Measurements from ENCODE around the gene ACAT2.
"Not testable (repeated sequence)": the region's sequence is repeated elsewhere in the genome, so short reads cannot be mapped to it uniquely, and the experiment has no call there.

The ACAT2 gene

DNA sequence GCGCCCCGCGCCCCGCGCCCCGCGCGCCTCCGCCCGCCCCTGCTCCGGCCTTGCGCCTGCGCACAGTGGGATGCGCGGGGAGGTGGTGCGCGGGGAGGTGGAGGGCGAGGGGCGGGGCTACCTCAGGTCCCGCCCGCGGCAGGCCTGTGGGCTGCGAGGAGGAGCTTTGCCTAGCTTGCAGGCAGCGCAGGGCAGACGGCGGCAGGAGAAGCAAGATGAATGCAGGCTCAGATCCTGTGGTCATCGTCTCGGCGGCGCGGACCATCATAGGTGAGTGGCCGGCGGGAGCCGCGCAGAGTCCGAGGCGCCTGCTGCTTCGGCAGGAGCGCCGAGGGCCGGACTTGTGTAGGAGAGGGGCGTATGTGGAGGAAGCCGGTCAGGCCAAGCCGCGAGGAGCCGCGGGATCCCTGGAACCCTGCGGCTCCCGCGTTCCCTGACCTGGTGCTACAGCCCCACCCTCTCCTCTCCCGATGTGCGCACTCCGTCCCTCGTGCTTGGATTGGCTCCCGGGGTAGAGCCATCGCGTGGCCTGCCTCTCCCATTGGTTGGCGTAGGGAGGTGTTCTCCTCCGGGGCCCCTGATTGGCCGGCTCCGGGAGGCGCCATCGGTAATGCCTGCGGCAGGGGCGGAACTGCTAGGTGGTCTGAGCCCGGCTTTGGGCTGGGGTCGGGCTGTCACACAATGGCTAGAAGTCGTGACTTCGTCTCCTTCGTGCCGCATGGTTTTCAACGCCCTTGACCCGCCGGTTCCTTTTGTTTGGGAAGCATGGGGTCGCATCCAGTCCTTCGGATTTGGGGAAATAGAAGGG lies at the start of gene ACAT2:
TSS of gene ACAT2 (plus strand) at position 173 of the 808 bp plus-strand sequence. CDS start at position 216, 43 bp downstream.
- peak; percentile 87 to 91 for DNase-seq

DNA sequence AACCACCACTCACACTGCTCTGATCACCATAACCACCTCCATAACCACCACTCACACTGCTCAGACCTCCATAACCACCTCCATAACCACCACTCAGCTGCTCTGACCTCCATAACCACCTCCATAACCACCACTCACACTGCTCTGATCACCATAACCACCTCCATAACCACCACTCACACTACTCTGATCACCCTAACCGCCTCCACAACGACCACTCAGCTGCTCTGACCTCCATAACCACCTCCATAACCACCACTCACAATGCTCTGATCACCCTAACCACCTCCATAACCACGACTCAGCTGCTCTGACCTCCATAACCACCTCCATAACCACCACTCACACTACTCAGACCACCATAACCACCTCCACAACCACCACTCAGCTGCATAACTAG lies 49.5 kb upstream of the ACAT2 start:
- DNase-seq = not testable (repeated sequence)

DNA sequence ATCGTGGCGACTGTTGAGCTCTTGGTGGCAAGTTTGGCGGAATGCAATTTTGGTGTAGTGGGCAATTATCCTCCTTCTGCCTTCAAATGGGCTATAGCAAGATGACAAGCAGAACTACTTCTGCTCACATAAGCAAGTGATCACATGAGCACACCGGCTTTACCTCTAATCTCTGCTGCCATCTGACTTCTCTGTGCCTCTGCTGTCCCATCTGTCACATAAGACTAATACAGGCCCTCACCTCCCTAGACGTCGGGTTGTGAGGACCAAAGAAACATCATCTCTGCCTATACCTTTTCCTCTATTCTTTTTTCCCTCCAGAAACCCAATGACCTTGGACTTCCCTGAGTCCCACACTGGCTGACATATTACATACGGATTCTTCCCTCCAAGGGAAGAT lies 47.9 kb upstream of the ACAT2 start:
- no peak for DNase-seq

DNA sequence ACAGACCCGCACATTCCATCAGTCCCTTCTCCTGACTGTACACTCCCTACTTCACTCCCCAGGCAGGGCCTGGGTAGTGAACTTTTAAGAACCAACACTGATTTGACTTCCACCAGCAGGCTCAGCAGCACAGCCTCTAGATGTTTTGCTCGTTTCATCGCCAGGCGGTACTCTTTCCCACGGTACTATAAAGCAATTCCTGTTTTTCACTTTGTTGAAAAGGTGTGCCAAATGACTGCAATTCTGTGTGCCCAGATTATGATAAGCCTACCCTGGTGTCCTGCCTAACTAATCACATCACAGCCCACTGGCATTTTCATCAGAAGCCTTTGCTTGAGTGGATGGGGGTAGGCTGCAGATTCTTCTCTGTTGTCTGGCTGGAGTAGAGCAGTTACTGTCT lies 47.4 kb upstream of the ACAT2 start:
- DNase-seq = no peak

DNA sequence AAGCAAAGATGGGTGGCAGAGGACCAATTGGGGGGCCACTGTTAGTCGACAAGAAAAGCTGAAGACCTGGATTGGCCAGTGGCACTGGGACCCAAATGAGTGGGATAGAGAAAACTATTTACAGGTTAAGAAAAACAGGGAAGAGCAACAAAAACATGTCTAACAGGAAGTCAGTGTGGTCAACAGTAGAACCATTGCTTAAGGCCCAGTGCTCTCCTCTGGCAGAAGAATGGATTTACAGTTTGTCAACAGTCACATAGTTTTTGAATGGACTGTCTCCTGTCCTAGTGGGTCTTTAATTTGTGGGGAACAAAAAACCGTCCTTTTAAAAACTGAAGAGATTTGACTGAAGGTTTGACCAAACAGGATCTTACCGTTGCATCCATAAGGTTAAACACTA lies 46.7 kb upstream of the ACAT2 start:
- no peak for DNase-seq

DNA sequence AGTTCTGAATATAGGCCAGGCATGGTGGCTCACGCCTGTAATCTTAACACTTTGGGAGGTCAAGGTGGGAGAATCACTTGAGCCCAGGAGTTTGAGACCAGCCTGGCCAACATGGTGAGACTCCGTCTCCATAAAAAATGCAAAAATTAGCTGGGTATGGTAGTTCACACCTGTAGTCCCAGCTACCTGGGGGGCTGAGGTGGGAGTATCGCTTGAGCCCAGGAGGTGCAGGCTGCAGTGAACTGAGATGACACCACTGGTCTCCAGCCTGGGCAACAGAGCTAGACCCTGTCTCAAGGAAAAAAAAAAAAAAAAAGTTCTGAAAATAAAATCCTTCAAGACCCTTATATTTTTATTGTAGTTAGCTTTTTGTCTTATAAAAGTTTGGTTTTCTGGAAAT lies 46.2 kb upstream of the ACAT2 start:
- DNase-seq = no peak

DNA sequence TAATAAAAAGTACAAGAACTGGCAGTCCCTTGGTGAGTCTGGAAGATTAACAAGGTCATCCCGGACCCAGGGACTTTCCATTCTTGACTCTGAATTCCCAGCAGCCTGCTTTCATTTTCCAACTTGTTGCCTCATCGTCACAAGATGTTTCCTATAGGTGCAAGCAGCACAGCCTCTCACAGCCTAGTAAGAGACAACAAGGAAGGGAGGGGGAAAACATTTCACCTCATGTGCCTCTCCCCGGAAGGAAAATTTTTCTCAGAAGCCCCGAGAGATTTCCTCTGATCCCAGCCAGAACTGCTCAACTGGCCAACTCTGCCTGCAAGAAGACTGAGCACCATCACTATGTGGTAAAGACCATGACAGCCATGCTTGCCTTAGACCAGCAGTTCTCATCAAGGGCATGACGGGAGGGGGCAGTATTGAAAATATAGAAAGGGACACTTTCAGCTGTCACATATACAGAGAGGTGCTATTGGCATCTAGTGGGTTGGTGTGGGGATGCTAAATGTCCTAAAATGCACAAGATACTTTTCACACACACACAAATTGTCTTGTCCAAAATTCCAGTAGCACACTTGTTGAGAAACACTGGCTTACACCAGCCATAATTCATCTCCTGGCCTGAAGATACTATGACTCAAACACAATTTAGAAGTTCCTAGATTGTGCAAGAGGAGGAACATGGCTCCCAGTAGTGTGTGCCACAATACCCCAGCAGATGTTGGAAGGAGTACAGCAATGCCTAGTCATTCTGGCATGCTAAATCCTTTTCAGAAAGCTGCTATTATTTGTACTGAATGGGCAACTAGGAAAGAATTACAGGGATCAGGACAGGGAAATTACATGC lies 45.4 kb upstream of the ACAT2 start:
- no peak for DNase-seq

DNA sequence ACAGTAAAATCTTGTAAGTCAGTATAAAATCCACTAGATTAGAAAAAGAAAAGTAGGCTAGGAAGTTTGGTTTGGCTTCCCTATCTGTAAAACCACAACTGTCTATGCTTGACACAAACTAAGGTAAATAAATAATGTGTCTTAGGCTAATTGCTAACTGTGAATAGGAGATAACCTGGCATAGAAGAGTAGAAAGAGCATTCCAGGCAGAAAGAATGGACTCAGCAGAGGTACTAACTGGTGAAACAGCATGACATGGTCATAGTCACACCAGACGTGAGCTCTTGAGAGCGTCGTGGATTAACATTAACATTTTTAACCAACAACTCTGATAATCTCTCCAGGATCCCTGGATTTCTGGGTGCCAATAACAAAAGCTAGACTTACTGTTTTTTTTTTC lies 43.2 kb upstream of the ACAT2 start:
- no peak for DNase-seq

DNA sequence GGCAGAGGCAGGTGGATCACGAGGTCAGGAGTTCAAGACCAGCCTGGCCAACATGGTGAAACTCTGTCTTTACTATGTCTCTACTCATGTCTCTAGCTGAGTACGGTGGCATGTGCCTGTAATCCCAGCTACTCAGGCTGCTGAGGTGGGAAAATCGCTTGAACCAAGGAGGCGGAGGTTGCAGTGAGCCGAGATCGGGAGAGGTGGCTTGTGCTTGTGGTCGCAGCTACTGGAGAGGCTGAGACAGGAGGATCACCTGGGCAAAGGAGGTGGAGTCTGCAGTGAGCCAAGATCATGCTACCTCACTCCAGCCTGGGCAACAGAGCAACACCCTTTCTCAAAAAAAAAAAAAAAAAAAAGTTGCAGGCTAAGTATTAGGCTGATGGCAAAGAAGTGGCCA lies 42.6 kb upstream of the ACAT2 start:
- DNase-seq = no peak

DNA sequence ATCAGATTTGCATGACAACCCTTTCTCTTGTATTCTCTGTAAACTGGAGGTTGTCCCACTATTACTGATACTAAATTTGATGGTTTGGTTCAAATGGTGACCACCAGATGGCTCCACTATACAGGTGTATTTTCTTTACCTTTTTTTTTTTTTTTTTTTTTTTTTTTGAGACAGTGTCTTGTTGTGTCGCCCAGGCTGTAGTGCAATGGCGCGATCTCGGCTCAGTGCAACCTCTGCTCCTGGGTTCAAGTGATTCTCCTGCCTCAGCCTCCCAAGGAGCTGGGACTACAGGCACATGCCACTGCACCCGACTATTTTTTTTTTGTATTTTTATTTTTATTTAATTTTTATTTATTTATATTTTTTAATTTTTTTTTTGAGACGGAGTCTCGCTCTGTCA lies 41.1 kb upstream of the ACAT2 start:
- peak in 1 of 2 experiments; percentile 45 for DNase-seq

DNA sequence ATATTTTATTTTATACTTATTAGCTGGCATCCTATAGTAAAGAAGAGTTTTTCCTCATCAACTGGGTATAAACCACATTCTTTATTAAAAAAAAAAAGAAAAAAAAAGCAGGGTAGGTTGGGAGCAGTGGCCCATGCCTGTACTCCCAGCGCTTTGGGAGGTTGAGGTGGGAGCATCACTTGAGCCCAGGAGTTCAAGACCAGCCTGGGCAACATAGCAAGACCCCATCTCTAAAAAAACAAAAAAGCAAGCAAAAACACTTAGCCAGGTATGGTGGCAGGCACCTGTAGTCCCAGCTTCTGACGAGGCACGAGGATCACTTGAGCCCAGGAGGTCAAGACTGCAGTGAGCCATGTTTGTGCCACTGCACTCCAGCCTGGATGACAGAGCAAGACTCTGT lies 39.9 kb upstream of the ACAT2 start:
- DNase-seq = not testable (repeated sequence)

DNA sequence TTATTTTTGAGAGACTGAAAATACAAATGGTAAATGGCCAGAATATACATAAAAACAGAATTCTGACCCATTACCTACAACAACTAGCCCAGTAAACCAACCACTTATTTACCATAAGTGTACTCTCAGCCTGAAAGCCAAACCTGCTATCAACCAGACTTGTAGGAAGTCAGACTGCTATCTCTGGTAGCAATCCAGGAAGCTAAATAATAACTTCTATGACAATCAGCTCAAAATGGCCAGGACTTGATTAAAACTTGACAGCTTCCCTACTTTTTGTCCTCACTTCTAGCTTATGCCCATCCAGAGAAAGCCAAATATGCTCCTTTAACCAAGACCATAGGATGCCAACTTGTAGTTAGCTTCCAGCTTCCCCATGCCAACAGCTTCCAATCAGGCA lies 39.2 kb upstream of the ACAT2 start:
- DNase-seq = no peak

DNA sequence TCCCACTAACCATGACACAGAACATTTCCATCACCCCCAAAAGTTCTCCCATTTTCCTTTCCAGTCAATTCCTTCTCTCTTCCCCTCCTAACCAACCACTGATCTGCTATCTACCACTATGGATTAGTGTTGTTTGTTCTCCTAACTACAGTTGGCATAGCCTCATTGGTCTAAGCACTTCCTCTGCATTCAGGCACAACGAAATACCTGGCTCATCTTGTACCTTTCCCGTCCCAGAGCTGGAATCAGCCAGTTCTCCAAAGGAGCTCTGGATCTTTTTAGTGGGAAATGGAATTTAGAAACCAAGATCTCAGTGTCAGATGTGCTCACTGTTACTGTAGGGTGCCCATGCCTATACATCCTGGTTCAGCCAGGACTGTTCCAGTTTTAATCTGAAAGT lies 38.6 kb upstream of the ACAT2 start:
- no peak for DNase-seq

DNA sequence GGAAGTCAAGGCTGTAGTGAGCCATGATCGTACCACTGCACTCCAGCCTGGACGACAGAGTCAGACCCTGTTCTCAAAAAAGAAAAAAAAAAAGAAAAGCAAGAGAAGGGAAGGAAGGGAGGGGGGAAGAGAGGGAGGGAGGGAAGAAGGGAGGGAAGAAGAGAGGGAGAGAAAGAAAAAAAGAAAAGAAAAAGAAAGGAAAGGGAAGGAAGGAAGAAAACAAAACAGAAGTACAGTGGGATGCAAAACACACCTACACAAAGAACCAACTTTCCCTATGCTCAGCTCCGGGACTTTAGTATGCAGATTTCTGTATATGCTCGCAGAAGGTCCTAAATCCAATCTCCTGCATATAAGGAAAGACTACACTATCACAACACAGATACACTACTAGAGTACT lies 37.1 kb upstream of the ACAT2 start:
- DNase-seq = no peak

DNA sequence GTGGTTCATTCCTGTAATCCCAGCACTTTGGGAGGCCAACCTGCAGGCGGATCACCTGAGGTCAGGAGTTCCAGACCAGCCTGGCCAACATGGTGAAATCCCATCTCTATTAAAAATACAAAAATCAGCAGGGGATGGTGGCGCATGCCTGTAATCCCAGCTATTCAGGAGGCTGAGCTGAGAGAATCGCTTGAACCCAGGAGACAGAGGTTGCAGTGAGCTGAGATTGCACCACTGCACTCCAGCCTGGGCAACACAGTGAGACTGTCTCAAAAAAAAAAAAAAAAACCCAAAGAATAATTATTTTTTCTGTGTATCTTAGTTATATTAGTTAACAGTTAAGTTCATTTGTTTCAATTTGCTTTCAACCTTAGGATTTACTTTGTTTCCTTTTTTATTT lies 36.6 kb upstream of the ACAT2 start:
- not testable (repeated sequence) for DNase-seq

DNA sequence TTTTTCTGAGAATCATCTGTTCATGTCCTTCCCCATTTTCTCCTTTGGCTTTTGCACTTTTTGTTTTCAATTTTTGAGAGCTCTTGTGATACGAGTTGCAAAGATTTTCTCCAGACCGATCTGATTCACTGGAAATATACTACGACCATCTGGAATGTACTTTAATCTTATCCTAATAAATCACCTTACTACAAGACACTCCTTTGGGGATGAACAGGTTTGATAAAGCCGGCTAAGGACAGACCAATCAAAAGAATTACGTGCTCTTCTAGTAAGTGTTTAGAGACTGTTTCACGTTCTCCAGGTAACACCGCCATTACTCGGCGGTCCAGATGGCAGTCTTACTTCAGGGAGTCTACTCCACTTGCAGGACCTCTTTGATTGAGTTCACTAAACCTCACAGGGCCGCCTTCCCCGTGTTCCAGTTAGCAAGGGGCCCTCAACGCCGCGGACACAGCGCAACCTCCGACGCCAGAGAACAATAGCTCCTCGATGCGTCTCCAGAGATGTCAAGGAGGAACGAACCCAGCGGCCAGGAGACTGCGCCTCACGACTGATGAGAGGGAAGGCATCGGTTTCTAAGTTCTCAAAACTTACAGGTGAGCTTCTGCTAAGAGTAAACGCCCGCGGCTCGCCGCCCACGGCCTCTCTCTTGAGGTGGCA lies 35.5 kb upstream of the ACAT2 start:
- DNase-seq = no peak

DNA sequence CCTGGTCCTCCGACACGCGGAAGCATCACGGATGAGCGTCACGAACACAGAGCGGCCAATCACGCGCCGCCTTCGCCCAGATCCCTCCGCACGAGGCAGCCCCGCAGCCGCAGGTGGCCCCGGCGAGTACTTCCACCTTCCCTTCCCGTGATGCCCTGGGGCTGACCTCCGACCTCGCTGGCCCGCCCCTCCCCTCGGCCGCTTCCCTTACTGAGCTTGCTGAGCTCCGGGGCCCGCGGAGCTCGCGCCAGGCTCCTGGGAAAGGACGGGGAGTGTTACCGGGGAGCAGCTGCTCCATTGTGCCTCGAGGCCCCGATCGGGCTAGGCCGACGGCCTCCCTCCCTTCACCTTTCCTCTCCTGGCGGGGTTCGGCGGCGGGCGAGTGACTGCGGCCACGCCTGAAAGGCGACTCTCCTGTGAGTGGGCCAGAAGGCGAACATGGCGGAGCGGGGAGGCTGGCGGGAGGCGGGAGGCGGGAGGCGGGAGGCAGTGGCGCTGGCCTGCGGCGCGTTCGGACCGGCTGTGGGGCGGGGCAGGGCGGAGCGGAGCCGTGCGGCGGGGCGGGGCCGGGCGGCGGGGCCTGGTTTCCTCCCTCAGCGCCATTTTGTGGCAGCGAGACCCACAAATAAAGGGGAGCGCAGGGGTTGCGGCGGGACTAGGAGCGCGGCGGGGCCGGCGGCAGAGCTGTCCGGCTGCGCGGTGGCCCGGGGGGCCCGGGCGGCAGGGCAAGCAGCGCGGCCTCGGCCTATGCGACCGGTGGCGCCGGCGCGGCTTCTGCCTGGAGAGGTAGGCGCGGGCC lies 34.7 kb upstream of the ACAT2 start, which contains the start of gene WTAP:
TSS of gene WTAP (plus strand) at position 589 of the 799 bp plus-strand sequence. CDS start 8,760 bp downstream, outside the sequence.
- peak; percentile 80 to 94 for DNase-seq

DNA sequence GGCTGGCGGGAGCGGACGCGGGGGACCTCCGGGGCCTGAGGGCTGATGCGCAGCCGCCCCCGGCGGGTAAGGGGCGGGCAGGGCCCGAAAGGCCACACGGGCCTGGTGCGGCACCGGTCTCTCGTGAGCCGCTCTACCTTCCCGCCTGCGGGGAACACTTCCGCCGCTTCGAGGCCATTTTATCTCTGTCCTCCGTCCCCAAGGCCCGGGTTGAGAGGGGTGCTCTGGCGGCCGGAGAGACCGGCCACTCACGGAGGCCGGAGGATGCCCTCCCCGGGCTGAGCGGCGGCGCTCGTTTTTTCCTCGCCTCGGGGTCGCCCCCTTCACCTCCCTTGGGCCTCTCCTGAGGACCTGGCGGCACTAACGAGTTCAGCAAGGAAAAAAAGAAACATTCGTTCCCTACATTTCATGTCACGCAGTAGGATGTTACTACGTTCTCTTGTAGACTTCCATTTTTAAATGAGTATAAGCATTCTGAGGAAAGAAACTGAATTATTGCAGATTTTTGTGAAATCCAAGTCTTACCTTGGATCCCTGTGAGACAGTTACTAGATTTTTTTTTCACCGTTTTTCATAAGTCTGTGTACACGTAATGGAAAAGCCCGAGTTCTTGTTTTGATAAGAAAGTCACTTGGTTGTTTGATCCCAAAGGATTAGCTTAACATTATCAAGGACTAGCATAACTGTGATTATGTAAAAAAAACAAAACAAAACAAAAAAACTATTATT lies 34.0 kb upstream of the ACAT2 start:
- DNase-seq = peak; percentile 15 to 36

DNA sequence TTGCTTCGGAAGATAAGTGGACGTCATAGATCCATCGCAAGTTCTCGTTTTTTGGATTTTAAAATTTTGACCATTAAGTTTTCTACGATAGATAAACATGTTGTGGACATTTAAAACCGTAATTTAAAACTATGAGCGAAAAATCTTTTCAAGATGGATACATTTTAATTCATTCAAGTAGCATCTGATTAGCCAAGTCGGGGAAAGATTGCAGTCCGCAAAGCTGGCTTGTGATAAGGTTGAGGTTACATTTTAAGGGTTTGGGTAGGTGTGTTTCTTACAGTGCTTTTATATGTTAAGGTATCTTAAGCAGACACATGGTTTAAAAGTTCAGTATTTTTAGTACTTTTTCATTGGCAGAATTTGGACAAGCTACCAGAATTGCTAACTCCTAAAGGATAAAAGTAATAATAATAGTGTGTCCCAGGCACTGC lies 33.3 kb upstream of the ACAT2 start:
- DNase-seq = no peak

DNA sequence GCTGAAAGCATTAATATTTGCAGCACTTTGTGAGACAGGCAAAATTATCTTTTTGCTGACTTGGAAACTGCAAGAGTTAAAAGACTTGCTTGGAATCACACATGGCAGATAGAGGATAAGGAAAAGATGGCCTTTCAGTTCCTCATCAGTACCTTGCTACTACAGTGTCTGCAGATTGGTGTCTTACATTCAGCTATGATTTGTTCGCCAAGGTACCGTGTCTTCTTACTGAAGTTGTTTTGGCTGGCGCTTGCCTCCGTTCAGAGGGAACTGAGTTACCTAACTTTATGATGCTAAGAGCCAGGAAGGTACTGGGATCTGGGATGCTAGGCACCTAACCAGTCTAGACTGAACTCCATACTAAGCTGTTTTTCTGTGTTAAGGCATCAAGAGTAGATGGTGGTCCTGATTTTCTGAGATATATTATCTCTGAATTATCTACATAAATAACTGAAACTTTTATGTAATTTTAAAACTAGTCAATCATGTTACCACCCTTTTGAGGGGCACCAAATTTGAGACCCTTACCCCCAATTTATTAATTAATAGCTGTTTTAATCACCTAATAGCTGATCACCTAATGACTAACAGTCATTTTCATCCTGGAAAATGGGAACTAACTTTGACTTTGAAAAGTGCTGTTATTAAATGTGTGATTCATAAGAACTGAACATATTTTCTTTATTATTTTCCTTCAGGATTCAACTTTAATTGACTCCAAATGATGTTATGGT lies 32.1 kb upstream of the ACAT2 start:
- no peak for DNase-seq

DNA sequence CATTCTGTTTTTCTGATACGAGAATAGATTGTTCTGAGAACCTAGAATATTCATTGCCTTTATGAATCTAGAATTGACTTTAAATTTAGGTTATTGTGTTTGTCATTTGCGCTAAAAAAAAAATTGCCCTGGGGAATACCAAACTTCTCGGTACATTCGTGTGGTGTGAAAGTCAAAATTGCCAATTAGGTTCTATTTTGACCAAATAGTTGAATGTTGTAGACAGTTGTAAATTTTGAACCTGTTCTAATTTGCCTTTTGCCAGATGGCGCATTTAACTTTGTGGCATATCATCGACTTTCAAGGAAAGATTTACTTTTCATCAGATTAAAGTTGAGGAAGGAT lies 31.5 kb upstream of the ACAT2 start:
- no peak for DNase-seq

Data from SW 1271 (cell line).